K562 (cell line): Measurements from ENCODE around the gene MED29. TPM values are rescaled to one million over a fixed set of nuclear protein-coding genes. Genes with fewer than 3 reads are reported as not detected.
A peak's percentile ranks its signal among the peaks of the same experiment; 100 is the strongest.

ENCODE experiments used
- BACH1 ChIP-seq: fragments of 200-800 bp; sonication (Bioruptor generic); IDR thresholded peaks from 2 replicates; pipeline ENCODE4 v1.6.1; 2016; ENCODE audit warnings: missing genetic modification characterization, missing compliant biosample characterization
- BHLHE40 ChIP-seq: IDR thresholded peaks from 2 replicates; pipeline ENCODE4 v1.6.1; 2011; ENCODE audit warnings: low read length, improper control_type of control experiment
- EZH2 ChIP-seq: IDR thresholded peaks from 2 replicates; pipeline ENCODE4 v1.6.1; 2012; ENCODE audit warnings: low read depth, mild to moderate bottlenecking, inconsistent platforms, low read length, borderline replicate concordance
- FOXK2 ChIP-seq, 2 experiments: fragments of 450-650 bp; IDR thresholded peaks in 1 of 2; conservative IDR thresholded peaks in 1 of 2; 2 replicates each; pipeline ENCODE4 v1.6.1; 2016; ENCODE audit warnings: low read depth in 2 of 2, mild to moderate bottlenecking in 1 of 2
- KHSRP ChIP-seq: fragments of 450-650 bp; IDR thresholded peaks from 2 replicates; pipeline ENCODE4 v1.6.1; 2017
- MTA1 ChIP-seq: fragments of 450-650 bp; IDR thresholded peaks from 2 replicates; pipeline ENCODE4 v1.6.1; 2017; ENCODE audit warnings: borderline replicate concordance
- NBN ChIP-seq: fragments of 450-650 bp; IDR thresholded peaks from 2 replicates; pipeline ENCODE4 v1.6.1; 2016; ENCODE audit warnings: low read depth, mild to moderate bottlenecking
- SNIP1 ChIP-seq: fragments of 450-650 bp; IDR thresholded peaks from 2 replicates; pipeline ENCODE4 v1.7.1; 2017; ENCODE audit warnings: low read depth, mild to moderate bottlenecking
- SRSF1 ChIP-seq: fragments of 200-400 bp; formaldehyde crosslinking; IDR thresholded peaks from 2 replicates; pipeline ENCODE4 v1.6.1; 2017; ENCODE audit warnings: mild to moderate bottlenecking, low read depth, low read length, moderate library complexity
- TFAM ChIP-seq: fragments of 250-450 bp; sonication (Bioruptor Pico); conservative IDR thresholded peaks from 2 replicates; pipeline ENCODE4 v1.5.0; 2021; ENCODE audit warnings: mild to moderate bottlenecking, moderate library complexity
- ZBTB33 ChIP-seq: sonication (generic); formaldehyde crosslinking; IDR thresholded peaks from 2 replicates; pipeline ENCODE4 v1.8.1; 2023; ENCODE audit warnings: mild to moderate bottlenecking, missing genetic modification reagents
- ZBTB5 ChIP-seq: fragments of 450-650 bp; IDR thresholded peaks from 2 replicates; pipeline ENCODE4 v1.6.1; 2017; ENCODE audit warnings: antibody characterized with exemption
- ZNF444 ChIP-seq: fragments of 250-450 bp; sonication (Bioruptor Pico); IDR thresholded peaks from 2 replicates; pipeline ENCODE4 v1.4.0; 2020; ENCODE audit warnings: mild to moderate bottlenecking, moderate library complexity
- ZNF584 ChIP-seq: fragments of 200-800 bp; sonication (Bioruptor generic); IDR thresholded peaks from 2 replicates; pipeline ENCODE4 v1.6.1; 2016; ENCODE audit warnings: low read depth, mild to moderate bottlenecking, missing genetic modification characterization, missing compliant biosample characterization
- polyA plus RNA-seq, 8 experiments: library from polyadenylated mRNA; depleted of rRNA in 4 of 8; stranded (reverse) in 5 of 8; unstranded in 3 of 8; fragments of >200 nt; fragmentation: Nextera tagmentation in 2 of 8; fragmentation: Illumina TruSeq in 1 of 8; extraction: Ambion mirVana in 2 of 8; extraction: Trizol in 1 of 8; gene quantifications; 2 replicates each; pipeline versions ENCODE4 v1.2.1 to v1.2.3, GENCODE V29; 2011 to 2014; ENCODE audit warnings: inconsistent platforms in 1 of 8, missing spikeins in 1 of 8
- total RNA-seq, 7 experiments: library from RNA; depleted of rRNA in 6 of 7; stranded (reverse); fragments of >200 nt in 6 of 7; fragmentation: Illumina TruSeq in 2 of 7; extraction: Trizol in 2 of 7; gene quantifications; 2 replicates each; pipeline versions ENCODE4 v1.2.1 to v1.2.3, GENCODE V29; 2011 to 2021; ENCODE audit warnings: low replicate concordance in 1 of 7
- TF ChIP-seq, protein P1 (sequence below): fragments of 450-650 bp; IDR thresholded peaks from 2 replicates; pipeline ENCODE4 v1.6.1; 2016; ENCODE audit warnings: mild to moderate bottlenecking
- TF ChIP-seq, protein P2 (sequence below): fragments of 450-650 bp; formaldehyde crosslinking; IDR thresholded peaks from 2 replicates; pipeline ENCODE4 v1.4.0; 2022; ENCODE audit warnings: missing genetic modification characterization

The MED29 gene
- total and polyA plus RNA-seq, 9 of the 15 experiments (the other 6 are each of a cell fraction or from before 2014, with no cell fraction given), result 1.8 to 22.6 (median 12.4) TPM

DNA sequence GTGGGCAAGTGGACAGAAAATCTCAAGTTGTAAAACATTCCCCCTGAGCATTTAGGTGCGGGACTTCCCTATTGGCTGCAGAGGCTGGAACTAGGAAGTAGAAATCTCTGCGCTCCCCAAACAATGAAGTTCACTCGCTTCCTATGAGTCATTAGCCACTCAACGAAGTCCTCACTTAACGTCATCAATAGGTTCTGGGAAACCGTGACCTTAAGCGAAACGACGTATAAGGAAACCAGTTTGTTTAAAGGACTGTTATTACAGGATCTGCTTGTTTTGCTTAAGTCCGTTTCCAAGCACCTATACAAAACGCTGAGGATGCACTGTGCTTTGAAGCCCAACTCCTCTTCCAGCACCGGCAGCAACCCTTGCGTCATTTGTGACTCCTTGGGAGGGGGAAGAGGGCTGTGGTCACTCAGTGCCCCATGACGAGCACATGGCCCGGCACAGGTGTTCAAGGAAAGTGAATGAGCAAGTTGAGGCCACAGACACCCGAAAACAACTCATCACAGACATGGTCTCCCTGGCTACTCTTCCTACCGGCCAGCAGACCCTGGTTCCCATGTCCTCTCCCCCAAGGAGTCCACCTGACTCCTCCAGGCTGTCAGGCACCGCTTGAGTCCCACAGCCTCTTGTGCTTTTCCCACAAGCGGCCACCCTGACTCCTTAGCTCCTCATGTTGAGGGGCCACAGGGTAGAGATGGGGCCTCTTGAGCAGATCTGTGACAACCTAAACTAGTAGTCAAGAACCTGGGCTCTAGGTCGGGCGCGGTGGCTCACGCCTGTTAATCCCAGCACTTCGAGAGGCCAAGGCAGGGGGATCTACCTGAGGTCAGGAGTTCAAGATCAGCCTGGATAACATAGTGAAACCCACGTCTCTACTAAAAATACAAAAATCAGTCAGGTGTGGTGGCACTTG, 39.8 kb downstream of the MED29 start (continued):
- no peak for TF ChIP-seq ZBTB5
- TF ChIP-seq BACH1 (tag), result peak; percentile 79; the same call in 1 of the 2 replicates
- TF ChIP-seq ZBTB33 (CRISPR knock-in tag), result peak; percentile 19; the same call in 1 of the 2 replicates
- TF ChIP-seq ZNF444 (CRISPR knock-in tag), result no peak
- TF ChIP-seq FOXK2 (conservative IDR thresholded peaks at IDR 0.05 in 1 of 2, IDR thresholded peaks at IDR 0.05 in 1 of 2; ENCODE audit: low read depth in 2 of 2), result peak; percentile 44 to 53; a peak in 2 of 4 replicates
- peak; percentile 64; the same call in 1 of the 2 replicates for TF ChIP-seq KHSRP
- TF ChIP-seq, protein P1, sequence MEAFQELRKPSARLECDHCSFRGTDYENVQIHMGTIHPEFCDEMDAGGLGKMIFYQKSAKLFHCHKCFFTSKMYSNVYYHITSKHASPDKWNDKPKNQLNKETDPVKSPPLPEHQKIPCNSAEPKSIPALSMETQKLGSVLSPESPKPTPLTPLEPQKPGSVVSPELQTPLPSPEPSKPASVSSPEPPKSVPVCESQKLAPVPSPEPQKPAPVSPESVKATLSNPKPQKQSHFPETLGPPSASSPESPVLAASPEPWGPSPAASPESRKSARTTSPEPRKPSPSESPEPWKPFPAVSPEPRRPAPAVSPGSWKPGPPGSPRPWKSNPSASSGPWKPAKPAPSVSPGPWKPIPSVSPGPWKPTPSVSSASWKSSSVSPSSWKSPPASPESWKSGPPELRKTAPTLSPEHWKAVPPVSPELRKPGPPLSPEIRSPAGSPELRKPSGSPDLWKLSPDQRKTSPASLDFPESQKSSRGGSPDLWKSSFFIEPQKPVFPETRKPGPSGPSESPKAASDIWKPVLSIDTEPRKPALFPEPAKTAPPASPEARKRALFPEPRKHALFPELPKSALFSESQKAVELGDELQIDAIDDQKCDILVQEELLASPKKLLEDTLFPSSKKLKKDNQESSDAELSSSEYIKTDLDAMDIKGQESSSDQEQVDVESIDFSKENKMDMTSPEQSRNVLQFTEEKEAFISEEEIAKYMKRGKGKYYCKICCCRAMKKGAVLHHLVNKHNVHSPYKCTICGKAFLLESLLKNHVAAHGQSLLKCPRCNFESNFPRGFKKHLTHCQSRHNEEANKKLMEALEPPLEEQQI, result no peak
- no peak for TF ChIP-seq EZH2
- TF ChIP-seq TFAM (CRISPR knock-in tag), result no peak
- TF ChIP-seq ZNF584, result peak; percentile 87
- TF ChIP-seq NBN, result peak; percentile 90
- no peak for TF ChIP-seq SNIP1
- TF ChIP-seq, protein P2, sequence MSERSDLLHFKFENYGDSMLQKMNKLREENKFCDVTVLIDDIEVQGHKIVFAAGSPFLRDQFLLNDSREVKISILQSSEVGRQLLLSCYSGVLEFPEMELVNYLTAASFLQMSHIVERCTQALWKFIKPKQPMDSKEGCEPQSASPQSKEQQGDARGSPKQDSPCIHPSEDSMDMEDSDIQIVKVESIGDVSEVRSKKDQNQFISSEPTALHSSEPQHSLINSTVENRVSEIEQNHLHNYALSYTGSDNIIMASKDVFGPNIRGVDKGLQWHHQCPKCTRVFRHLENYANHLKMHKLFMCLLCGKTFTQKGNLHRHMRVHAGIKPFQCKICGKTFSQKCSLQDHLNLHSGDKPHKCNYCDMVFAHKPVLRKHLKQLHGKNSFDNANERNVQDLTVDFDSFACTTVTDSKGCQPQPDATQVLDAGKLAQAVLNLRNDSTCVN (CRISPR knock-in tag), result no peak
- peak; percentile 45; the same call in 1 of the 2 replicates for TF ChIP-seq BHLHE40
- no peak for TF ChIP-seq SRSF1
- peak; percentile 46; the same call in 1 of the 2 replicates for TF ChIP-seq MTA1
